Mononuclear cell (primary cell): Measurements from ENCODE around the gene GNAT2. TPM values are rescaled to one million over a fixed set of nuclear protein-coding genes. Genes with fewer than 3 reads are reported as not detected.

Source experiments
- H3K27me3 ChIP-seq: 2 replicates; pipeline ENCODE4 v1.6.0; 2011; ENCODE audit warnings: low read length, control low read depth; ENCODE audit not compliant: insufficient read depth
- H3K4me1 ChIP-seq: 2 replicates; pipeline ENCODE4 v1.5.1; 2011; ENCODE audit warnings: mild to moderate bottlenecking, low read length, control low read depth; ENCODE audit not compliant: insufficient read depth
- H3K4me3 ChIP-seq: 2 replicates; pipeline ENCODE4 v1.5.1; 2011; ENCODE audit warnings: mild to moderate bottlenecking, low read length, moderate library complexity
- H3K9me3 ChIP-seq: 2 replicates; pipeline ENCODE4 v1.5.1; 2011; ENCODE audit warnings: low read depth, mild to moderate bottlenecking, control low read depth, low read length
- total RNA-seq: library from RNA; depleted of rRNA; stranded (reverse); fragments of >200 nt; gene quantifications from one replicate; pipeline ENCODE4 v1.2.3, GENCODE V29; 2012

The GNAT2 gene
- total RNA-seq, 1 donor, result not detected

GRCh38 chr1:109625176-109625575 lies 5.8 kb upstream of the GNAT2 start:
- H3K27me3 ChIP-seq, result no peaks in the 10 kb centered on the region
- H3K4me1 ChIP-seq, result peaks cover 40% of the 10 kb centered on the region
- no peak overlapping the region for H3K4me3 ChIP-seq
- no peaks in the 10 kb centered on the region for H3K9me3 ChIP-seq

DNA sequence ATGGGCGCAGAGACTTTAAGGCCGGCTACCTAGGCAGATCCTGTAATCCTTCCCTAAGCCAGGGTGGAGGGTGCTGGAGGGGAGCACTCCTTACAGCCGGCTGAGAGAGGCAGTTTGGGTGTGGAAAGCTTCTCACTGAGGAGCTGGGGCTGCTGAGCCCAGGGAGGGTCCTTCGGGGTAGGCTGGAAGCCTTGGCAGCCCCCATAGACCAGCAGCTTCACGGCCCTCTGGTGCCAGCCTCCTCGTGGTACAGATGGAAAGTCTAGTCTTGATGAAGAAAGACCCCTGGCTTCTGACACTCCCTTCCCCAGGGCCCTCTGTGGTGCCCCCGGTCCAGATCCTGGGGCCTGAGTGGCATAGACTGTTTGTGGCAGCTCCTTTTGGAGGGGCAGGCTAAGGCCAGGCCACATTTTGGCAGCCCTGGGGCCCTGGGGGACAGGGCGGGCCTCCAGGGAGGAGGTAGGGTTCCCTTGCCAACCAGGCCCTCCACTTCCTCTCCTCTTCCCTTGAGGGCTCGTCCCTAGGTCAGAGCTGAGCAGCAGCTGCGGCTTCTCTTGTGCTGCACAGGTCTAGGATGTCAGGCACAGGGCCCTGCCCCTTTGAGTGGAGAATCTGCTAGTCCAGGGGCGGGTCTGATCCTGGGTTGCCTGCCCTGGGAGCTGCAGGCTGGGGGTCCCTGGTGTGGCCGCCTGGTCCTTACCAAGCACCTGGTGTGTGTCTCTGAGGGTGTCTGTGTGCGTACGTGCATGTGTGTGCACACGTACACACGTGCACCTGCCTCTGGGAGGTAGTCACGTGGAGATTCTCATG lies 5.0 kb upstream of the GNAT2 start:
- peaks cover 46% of the 10 kb centered on the region for H3K4me1 ChIP-seq
- no peaks in the 10 kb centered on the region for H3K27me3 ChIP-seq
- no peaks in the 10 kb centered on the region for H3K9me3 ChIP-seq
- H3K4me3 ChIP-seq, result no peak overlapping the region

- Histone ChIP-seq H3K9me3 (no peaks in the 10 kb centered on the region), H3K27me3 (no peaks in the 10 kb centered on the region), H3K4me1 (peaks cover 53% of the 10 kb centered on the region), H3K4me3 (no peak overlapping the region)
Observed at GRCh38 chr1:109623601-109624161, 4.3 kb upstream of the GNAT2 start.

GRCh38 chr1:109622895-109623294 lies 3.5 kb upstream of the GNAT2 start:
- Histone ChIP-seq H3K4me3 (no peak overlapping the region), H3K4me1 (peaks cover 59% of the 10 kb centered on the region), H3K27me3 (no peaks in the 10 kb centered on the region), H3K9me3 (no peaks in the 10 kb centered on the region)

- Histone ChIP-seq H3K9me3 (no peaks in the 10 kb centered on the region), H3K4me1 (peaks cover 64% of the 10 kb centered on the region), H3K4me3 (peak overlapping the region; percentile 61)
Observed at GRCh38 chr1:109622137-109622892, 2.9 kb upstream of the GNAT2 start.

DNA sequence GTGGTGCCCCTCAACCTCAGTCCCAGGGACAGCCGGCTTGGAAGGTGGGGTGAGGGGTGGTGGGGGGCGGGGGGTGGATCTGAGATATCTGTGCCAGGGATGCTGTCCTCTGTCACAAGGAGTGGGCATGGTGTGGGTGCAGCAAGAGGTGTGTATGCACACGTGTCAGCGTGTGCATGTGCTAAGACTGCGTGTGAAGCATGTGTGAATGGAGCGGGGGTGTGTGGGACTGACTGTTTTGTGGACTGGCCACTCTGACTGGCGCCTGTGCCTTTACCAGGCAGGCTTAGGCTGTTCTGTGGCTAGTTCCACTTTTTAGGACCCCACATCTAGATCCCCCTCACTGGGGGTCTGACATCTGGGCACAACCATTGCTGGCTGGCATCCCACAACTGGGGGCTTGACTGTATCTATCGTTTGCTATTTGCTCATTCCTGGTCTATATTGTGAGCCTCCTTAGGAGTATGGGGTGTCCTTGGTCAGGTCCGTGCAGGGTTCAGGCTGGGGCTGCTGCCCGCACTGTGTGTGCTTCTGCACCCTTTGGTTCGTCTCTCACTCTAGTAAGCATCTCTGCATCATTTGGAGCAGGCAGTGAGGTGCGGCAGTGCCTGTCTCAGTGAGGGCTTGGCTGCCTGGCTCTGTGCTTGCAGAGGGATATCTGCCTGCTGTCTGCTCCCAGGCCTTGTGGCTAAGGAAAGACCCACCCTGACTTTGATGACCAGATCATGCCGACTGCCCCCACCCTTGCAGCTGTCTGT lies 2.1 kb upstream of the GNAT2 start:
- Histone ChIP-seq H3K4me1 (peaks cover 72% of the 10 kb centered on the region), H3K4me3 (peak overlapping the region; percentile 61), H3K27me3 (no peaks in the 10 kb centered on the region), H3K9me3 (no peaks in the 10 kb centered on the region)

More at GRCh38 chr1:109622137-109622892, 2.9 kb upstream of the GNAT2 start:
- no peaks in the 10 kb centered on the region for H3K27me3 ChIP-seq

GRCh38 chr1:109620841-109621286 lies 1.4 kb upstream of the GNAT2 start:
- Histone ChIP-seq H3K27me3 (no peaks in the 10 kb centered on the region), H3K4me1 (peaks cover 79% of the 10 kb centered on the region), H3K9me3 (no peaks in the 10 kb centered on the region), H3K4me3 (peak overlapping the region; percentile 61)

DNA sequence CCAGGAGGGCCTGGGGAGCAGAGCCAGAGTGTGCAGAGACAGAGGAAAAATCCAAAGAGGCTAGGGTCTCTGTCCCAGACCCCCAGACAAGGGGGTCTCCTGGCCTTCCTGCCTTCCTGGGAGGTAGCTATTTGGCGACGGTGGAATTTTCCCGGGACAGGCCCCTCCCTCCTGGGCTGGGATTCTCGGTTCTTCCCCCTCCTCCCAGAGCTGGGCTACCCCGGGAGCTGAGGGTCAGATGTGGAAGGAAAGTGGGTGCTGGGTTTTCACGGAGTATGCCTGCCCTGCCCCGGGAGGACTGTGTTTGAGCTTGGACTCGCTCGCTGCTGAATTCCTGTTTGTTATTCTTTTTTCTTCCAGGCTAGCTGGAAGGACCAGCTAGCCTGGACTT lies 980 bp upstream of the GNAT2 start:
- peak overlapping the region; percentile 61 for H3K4me3 ChIP-seq
- H3K27me3 ChIP-seq, result no peaks in the 10 kb centered on the region
- no peaks in the 10 kb centered on the region for H3K9me3 ChIP-seq
- H3K4me1 ChIP-seq, result peaks cover 83% of the 10 kb centered on the region

DNA sequence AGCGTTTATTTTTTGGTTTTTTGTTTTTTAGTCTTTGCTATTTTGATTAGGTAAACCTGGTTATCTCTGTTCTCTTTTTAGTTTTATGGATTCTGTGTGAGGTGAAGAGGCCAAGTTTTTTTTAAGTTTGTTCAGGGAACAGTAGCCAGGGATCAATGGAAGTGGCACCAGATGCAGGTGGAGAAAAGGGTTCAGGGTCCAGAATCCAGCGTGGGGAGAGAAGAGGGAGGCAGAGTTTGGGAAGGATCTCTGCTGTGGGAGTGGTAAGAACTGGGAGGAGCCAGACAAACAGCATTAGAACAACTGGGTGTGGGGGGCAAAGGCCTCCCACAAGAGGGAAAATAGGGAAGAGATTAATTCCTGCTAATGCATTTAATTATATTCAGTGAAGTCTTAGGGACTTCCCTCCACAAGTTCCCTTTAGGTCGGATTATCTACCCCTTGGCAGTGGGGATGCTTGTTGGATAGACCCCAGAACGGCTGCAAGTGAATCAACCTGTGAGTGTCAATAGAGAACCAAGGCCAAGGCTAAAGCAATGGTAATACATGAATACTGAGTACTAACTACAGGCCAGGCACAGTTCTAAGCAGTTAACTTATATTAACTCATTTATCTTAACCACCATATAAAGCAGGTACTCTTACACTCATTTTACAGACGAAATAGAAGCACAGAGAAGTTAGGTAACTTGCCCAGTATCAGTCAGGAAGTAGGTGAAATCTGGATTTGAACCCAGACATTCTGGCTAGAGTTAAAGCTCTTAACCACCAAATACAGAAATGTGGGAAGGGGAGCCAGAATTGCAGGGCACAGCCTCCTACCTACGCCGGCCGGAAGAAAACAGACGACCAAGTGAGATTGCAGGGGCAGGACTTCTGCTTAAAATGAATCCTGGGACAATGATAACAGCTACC lies 498 bp downstream of the GNAT2 start:
- peak overlapping the region; percentile 61 for H3K4me3 ChIP-seq
- peaks cover 87% of the 10 kb centered on the region for H3K4me1 ChIP-seq
- H3K27me3 ChIP-seq, result no peaks in the 10 kb centered on the region
- H3K9me3 ChIP-seq, result no peaks in the 10 kb centered on the region

DNA sequence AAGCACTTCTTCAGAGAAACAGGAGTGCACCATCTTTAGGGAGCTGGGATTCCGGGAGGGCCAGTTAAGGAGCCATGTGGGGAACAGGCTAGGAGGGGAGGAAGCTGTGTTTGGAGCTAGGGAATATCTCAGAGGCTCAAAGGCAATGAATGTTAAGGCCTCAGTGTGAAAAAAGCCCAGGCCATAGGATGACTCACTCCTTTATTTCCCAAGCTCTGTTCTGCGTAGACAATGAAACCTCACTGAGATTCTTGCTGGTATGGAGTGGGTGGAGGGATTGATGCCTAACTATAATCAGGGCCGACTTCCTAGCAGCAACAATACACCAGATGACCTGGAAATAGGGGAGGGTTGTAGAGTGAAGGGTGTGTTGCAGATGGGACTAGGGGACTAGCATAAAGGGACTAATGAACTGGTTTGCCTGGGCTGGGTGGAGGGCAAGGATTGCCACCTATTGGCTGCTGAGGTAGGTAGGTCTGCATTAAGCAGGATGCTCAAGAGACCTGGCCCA lies 2.1 kb downstream of the GNAT2 start:
- H3K4me1 ChIP-seq, result peaks cover 72% of the 10 kb centered on the region
- no peak overlapping the region for H3K4me3 ChIP-seq
- no peaks in the 10 kb centered on the region for H3K27me3 ChIP-seq
- H3K9me3 ChIP-seq, result no peaks in the 10 kb centered on the region

DNA sequence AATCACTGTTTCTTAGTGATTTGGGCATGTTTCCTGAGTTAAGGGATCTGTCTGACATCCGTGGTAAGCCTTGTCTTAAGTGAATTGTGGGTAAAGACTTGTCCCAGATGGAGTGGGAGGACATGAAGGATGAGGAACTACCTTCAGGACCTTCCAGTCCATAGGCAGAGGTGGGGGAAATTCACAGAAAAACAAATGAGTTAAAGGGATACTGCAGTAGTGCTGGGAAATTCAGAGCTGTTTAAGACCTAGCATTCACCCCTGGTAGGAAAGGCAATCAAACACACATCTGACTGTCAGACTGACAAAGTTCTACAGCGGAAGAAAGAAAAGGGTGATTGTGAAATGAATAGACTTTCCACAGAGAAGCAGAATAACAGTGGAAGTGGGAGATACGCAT lies 3.0 kb downstream of the GNAT2 start:
- Histone ChIP-seq H3K9me3 (no peaks in the 10 kb centered on the region), H3K4me1 (peaks cover 67% of the 10 kb centered on the region), H3K4me3 (no peak overlapping the region), H3K27me3 (no peaks in the 10 kb centered on the region)

- peaks cover 68% of the 10 kb centered on the region for H3K4me1 ChIP-seq
- no peaks in the 10 kb centered on the region for H3K9me3 ChIP-seq
- no peak overlapping the region for H3K4me3 ChIP-seq
- H3K27me3 ChIP-seq, result no peaks in the 10 kb centered on the region
Observed at GRCh38 chr1:109615879-109616278, 3.5 kb downstream of the GNAT2 start.

DNA sequence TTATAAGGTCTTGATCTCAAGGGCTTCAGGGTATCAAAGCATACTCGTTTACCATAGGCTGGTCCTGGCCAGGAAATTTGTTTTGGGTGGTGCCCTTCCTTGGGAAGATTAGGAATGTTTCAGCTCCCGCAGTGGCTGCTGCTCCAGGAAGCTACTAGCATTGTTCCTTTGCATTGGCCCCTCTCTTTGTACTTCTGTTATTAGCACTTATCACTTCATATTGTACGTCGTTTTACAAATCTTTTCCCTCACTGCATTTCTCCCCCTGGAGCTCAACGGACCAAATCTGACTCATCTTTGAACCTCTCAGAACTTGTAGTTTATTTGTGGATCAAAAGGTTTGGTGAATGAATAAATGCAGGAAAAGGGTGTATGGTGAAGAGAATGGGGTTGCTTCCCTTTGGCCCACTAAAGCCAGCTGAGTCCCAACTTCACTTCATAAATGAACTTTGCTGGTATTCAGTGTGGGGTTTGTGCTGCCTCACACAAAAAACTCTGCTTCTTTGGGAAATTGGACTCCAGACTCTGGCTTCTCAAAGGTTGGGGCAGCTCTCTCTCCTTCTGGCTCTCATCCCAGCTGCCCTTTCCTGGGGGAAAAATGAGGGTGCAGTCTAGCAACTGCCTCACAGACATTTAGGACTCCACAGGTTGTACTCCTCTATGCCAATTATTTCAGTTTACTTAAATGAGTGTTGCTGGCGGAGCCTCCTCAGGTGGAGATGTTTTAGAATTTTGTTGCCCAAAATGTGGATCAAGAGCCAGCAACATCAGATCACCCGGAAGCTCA lies 5.9 kb downstream of the GNAT2 start:
- H3K9me3 ChIP-seq, result no peaks in the 10 kb centered on the region
- no peak overlapping the region for H3K4me3 ChIP-seq
- H3K4me1 ChIP-seq, result peaks cover 49% of the 10 kb centered on the region
- H3K27me3 ChIP-seq, result no peaks in the 10 kb centered on the region
